ENCODE measurements around the gene NACC2.

The NACC2 gene

DNA sequence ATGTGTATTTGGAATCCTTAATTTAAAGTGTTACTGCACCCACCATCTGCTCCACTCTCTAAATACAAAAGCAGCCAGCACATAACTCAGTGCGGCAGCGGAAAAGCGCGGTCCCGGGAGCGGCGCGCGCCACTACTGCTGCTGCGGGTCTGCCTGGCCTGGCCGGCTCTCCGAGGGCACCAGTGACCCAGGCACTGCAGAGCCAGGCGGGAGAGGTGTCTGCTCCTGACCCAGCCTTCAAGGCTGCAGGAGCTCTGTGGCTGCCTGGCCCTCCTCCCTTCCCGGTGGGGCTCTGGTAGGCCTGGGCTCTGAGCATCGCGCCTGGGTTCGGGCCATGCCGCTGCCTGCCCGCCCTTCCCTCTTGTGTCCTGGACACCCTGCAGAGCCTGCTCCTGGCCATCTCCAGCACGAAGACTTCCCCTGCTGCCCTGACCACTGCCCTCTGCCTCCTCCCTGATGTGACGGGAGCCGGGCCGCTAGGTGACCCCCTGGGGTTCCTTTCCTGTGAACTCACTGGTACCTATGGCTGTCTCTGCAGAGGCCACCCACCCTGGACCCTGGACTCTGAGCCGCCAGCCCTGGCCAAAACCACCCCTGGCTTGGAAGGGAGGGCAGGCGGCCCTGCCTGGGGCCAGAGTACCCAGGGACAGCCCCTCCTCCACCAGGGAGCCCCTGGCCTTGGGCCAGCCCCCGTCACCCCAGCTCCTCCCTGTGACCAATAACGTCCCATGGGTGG is 101.2 kb downstream of the NACC2 start:
- Histone ChIP-seq H3K9me3 (replicated peaks; ENCODE audit: low read length) (no peaks in the 10 kb centered on the region), H3K4me1 (ENCODE audit: control insufficient read depth, insufficient read depth, low read length) (peaks cover 14% of the 10 kb centered on the region), H3K4me3 (ENCODE audit: low read length) (no peak overlapping the region), H3K27me3 (ENCODE audit: control insufficient read depth, insufficient read depth, low read length) (peaks cover 15% of the 10 kb centered on the region), H3K36me3 (ENCODE audit: insufficient read depth, low read length) (no peaks in the 10 kb centered on the region), H3K9ac (ENCODE audit: low read depth, low read length) (peak overlapping the region; percentile 79), H3K4me2 (ENCODE audit: low read length) (no peak overlapping the region)

DNA sequence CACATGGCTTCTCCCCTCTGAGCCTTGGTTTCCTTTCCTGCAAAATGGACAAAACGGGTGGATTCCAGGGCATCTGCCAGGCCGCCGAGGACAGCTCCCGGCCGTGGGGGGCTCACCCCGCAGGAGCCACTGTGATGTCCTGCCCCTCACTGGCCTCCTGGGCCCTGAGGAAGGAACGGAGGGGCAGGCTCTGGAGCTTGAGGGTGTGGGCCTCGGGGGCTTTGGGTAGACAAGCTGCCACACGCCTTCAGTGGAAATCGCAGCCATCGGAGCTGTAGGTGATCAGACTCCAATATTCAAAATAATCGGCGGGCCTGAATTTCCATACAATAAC is 101.7 kb downstream of the NACC2 start:
- Histone ChIP-seq H3K9ac (ENCODE audit: low read depth, low read length) (peak overlapping the region; percentile 79), H3K36me3 (ENCODE audit: insufficient read depth, low read length) (no peaks in the 10 kb centered on the region), H3K4me2 (ENCODE audit: low read length) (peak overlapping the region; percentile 67), H3K4me3 (ENCODE audit: low read length) (no peak overlapping the region), H3K27me3 (ENCODE audit: control insufficient read depth, insufficient read depth, low read length) (peaks cover 15% of the 10 kb centered on the region), H3K9me3 (replicated peaks; ENCODE audit: low read length) (no peaks in the 10 kb centered on the region), H3K4me1 (ENCODE audit: control insufficient read depth, insufficient read depth, low read length) (peaks cover 14% of the 10 kb centered on the region)

- Histone ChIP-seq H3K4me3 (ENCODE audit: low read length) (peak overlapping the region; percentile 53), H3K4me1 (ENCODE audit: control insufficient read depth, insufficient read depth, low read length) (peaks cover 14% of the 10 kb centered on the region), H3K36me3 (ENCODE audit: insufficient read depth, low read length) (no peaks in the 10 kb centered on the region)
Measured at GRCh38 chr9:135992486-135993408, 102.3 kb downstream of the NACC2 start.

DNA sequence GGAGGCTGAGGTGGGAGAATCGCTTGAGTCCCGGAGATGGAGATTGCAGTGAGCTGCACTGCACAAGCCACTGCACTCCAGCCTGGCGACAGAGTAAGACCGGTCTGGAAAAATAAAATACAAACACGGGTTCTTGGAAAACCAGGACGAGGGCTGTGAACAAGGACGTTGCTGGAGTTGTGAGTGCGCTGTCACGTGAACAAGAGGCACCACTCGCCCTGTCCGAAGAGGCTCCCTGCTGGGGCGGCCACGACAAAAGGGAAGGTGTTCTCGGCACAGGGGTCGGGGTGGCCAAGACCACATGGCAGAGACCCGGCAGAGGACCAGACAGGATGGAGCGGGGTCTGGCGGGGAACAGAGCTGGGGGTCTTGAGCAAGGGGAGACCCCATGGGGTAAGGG is 103.3 kb downstream of the NACC2 start:
- Histone ChIP-seq H3K9ac (ENCODE audit: low read depth, low read length) (no peak overlapping the region), H3K9me3 (replicated peaks; ENCODE audit: low read length) (no peaks in the 10 kb centered on the region), H3K4me3 (ENCODE audit: low read length) (no peak overlapping the region), H3K4me1 (ENCODE audit: control insufficient read depth, insufficient read depth, low read length) (peaks cover 14% of the 10 kb centered on the region), H3K4me2 (ENCODE audit: low read length) (no peak overlapping the region), H3K36me3 (ENCODE audit: insufficient read depth, low read length) (no peaks in the 10 kb centered on the region), H3K27me3 (ENCODE audit: control insufficient read depth, insufficient read depth, low read length) (peaks cover 15% of the 10 kb centered on the region)

More at GRCh38 chr9:135992486-135993408, 102.3 kb downstream of the NACC2 start:
- Histone ChIP-seq H3K9me3 (replicated peaks; ENCODE audit: low read length) (no peaks in the 10 kb centered on the region), H3K27me3 (ENCODE audit: control insufficient read depth, insufficient read depth, low read length) (peaks cover 15% of the 10 kb centered on the region), H3K4me2 (ENCODE audit: low read length) (peak overlapping the region; percentile 67), H3K9ac (ENCODE audit: low read depth, low read length) (peak overlapping the region; percentile 79)

GRCh38 chr9:135990468-135991429 is 104.3 kb downstream of the NACC2 start:
- Histone ChIP-seq H3K4me2 (ENCODE audit: low read length) (no peak overlapping the region), H3K27me3 (ENCODE audit: control insufficient read depth, insufficient read depth, low read length) (peaks cover 15% of the 10 kb centered on the region), H3K4me3 (ENCODE audit: low read length) (no peak overlapping the region), H3K36me3 (ENCODE audit: insufficient read depth, low read length) (no peaks in the 10 kb centered on the region), H3K4me1 (ENCODE audit: control insufficient read depth, insufficient read depth, low read length) (peaks cover 14% of the 10 kb centered on the region), H3K9ac (ENCODE audit: low read depth, low read length) (no peak overlapping the region), H3K9me3 (replicated peaks; ENCODE audit: low read length) (no peaks in the 10 kb centered on the region)

GRCh38 chr9:135989722-135990467 is 105.2 kb downstream of the NACC2 start:
- Histone ChIP-seq H3K4me2 (ENCODE audit: low read length) (peak overlapping the region; percentile 18), H3K4me1 (ENCODE audit: control insufficient read depth, insufficient read depth, low read length) (peaks cover 14% of the 10 kb centered on the region), H3K9ac (ENCODE audit: low read depth, low read length) (no peak overlapping the region), H3K27me3 (ENCODE audit: control insufficient read depth, insufficient read depth, low read length) (peaks cover 18% of the 10 kb centered on the region), H3K9me3 (replicated peaks; ENCODE audit: low read length) (no peaks in the 10 kb centered on the region), H3K4me3 (ENCODE audit: low read length) (no peak overlapping the region), H3K36me3 (ENCODE audit: insufficient read depth, low read length) (no peaks in the 10 kb centered on the region)

DNA sequence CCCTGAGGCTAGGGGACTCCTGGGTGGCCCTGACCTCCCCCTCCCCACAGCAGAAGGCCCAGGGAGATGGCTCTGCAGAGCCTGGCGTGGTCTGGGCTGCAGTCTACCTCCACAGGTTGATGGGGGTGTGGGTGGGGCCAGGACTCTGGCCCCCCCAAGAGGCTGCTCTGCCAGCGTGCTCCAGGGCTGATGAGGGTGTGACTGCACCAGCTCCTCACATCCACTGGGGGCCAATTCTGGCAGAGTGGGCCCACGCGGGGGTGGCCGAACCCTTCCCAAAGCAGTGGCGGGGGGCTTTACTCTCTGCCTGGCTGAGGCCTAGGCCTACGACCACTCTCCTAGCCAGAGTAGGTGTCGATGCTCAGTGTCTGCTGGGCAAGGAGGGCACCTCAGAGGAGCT is 105.9 kb downstream of the NACC2 start:
- Histone ChIP-seq H3K9me3 (replicated peaks; ENCODE audit: low read length) (no peaks in the 10 kb centered on the region), H3K36me3 (ENCODE audit: insufficient read depth, low read length) (no peaks in the 10 kb centered on the region), H3K4me2 (ENCODE audit: low read length) (no peak overlapping the region), H3K9ac (ENCODE audit: low read depth, low read length) (no peak overlapping the region), H3K27me3 (ENCODE audit: control insufficient read depth, insufficient read depth, low read length) (peaks cover 25% of the 10 kb centered on the region), H3K4me3 (ENCODE audit: low read length) (no peak overlapping the region), H3K4me1 (ENCODE audit: control insufficient read depth, insufficient read depth, low read length) (peaks cover 14% of the 10 kb centered on the region)

DNA sequence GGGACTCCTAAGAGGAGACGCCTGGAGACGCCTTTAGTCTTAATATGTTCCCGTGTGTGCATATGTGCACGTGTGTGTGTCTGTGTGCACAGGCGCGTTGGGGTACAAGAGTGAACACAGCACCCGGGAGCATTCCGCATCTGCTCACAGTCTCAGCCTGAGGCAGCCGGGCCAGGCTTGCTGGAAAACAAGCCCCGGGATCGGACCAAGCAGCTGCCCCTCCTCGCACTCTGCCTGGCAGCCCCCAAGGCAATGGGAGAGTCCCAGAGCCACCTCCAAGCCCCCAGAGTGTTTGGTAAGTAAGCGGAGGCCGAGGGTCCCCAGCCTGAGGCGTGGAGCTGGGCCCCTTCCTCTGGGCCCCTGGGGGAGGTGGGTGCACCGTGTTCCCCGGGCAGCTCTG is 106.6 kb downstream of the NACC2 start:
- Histone ChIP-seq H3K9ac (ENCODE audit: low read depth, low read length) (no peak overlapping the region), H3K9me3 (replicated peaks; ENCODE audit: low read length) (no peaks in the 10 kb centered on the region), H3K4me2 (ENCODE audit: low read length) (no peak overlapping the region), H3K4me1 (ENCODE audit: control insufficient read depth, insufficient read depth, low read length) (peaks cover 14% of the 10 kb centered on the region), H3K36me3 (ENCODE audit: insufficient read depth, low read length) (no peaks in the 10 kb centered on the region), H3K27me3 (ENCODE audit: control insufficient read depth, insufficient read depth, low read length) (peaks cover 25% of the 10 kb centered on the region), H3K4me3 (ENCODE audit: low read length) (no peak overlapping the region)

DNA sequence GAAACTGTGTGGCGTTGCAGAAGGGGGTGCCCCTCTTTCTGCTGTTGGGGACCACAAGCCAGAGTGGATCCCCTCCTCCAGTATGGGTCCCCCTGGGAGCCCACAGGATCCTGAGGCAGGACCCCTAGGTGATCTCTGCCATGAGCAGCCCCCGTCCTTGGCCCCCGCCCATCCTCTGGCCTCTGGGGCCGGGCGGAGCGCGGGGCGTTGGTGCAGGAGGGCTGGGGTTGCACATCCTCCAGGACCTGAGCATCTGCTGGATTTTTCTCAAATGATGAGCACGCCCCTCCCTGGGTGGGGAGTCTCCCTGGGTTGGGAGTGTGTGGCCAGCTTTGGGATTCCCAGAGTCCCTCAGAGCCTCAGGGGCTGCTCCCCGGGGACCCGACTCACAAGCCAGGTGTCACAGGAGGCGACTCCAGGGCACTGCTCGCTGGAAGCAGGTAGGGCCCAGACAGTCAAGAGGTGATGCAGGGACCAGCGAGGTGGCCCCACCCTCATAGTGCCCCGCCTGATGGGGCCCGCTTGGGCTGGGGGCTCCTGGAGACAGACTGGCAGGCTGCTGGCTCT is 107.2 kb downstream of the NACC2 start:
- H3K27me3 ChIP-seq (ENCODE audit: control insufficient read depth, insufficient read depth, low read length), result peaks cover 27% of the 10 kb centered on the region
- no peaks in the 10 kb centered on the region for H3K9me3 ChIP-seq (replicated peaks; ENCODE audit: low read length)
- no peak overlapping the region for H3K4me2 ChIP-seq (ENCODE audit: low read length)
- H3K36me3 ChIP-seq (ENCODE audit: insufficient read depth, low read length), result no peaks in the 10 kb centered on the region
- no peak overlapping the region for H3K9ac ChIP-seq (ENCODE audit: low read depth, low read length)
- peaks cover 9% of the 10 kb centered on the region for H3K4me1 ChIP-seq (ENCODE audit: control insufficient read depth, insufficient read depth, low read length)
- H3K4me3 ChIP-seq (ENCODE audit: low read length), result no peak overlapping the region

- Histone ChIP-seq H3K9me3 (replicated peaks; ENCODE audit: low read length) (no peaks in the 10 kb centered on the region), H3K27me3 (ENCODE audit: control insufficient read depth, insufficient read depth, low read length) (peaks cover 34% of the 10 kb centered on the region), H3K36me3 (ENCODE audit: insufficient read depth, low read length) (no peaks in the 10 kb centered on the region), H3K4me1 (ENCODE audit: control insufficient read depth, insufficient read depth, low read length) (no peaks in the 10 kb centered on the region), H3K4me2 (ENCODE audit: low read length) (no peak overlapping the region), H3K9ac (ENCODE audit: low read depth, low read length) (no peak overlapping the region), H3K4me3 (ENCODE audit: low read length) (no peak overlapping the region)
Measured at GRCh38 chr9:135986605-135987004, 108.5 kb downstream of the NACC2 start.
